Fibroblast of lung (primary cell): ENCODE results near the gene ARGLU1. TPM values are rescaled to one million over a fixed set of nuclear protein-coding genes. Genes with fewer than 3 reads are reported as not detected.
"Not testable (repeated sequence)": the region's sequence is repeated elsewhere in the genome, so short reads cannot be mapped to it uniquely, and the experiment has no call there.

Source experiments
- DNase-seq, 2 donors: peaks; one replicate each; pipeline versions ENCODE4 v3.0.0 to v3.0.0-alpha.2; 2010; ENCODE audit warnings: low read depth in 2 of 2
- H2AFZ ChIP-seq: 2 replicates; pipeline ENCODE4 v1.5.1; 2012; ENCODE audit warnings: low read length, control low read depth, inconsistent platforms
- H3K27ac ChIP-seq: 2 replicates; pipeline ENCODE4 v1.5.1; 2011; ENCODE audit warnings: low read length, control low read depth; ENCODE audit not compliant: insufficient read depth
- H3K27me3 ChIP-seq: 2 replicates; pipeline ENCODE4 v1.5.1; 2011; ENCODE audit warnings: mild to moderate bottlenecking, low read length; ENCODE audit not compliant: control insufficient read depth, insufficient read depth
- H3K36me3 ChIP-seq: 2 replicates; pipeline ENCODE4 v1.5.1; 2011; ENCODE audit warnings: low read length; ENCODE audit not compliant: control insufficient read depth, insufficient read depth
- H3K4me1 ChIP-seq: 2 replicates; pipeline ENCODE4 v1.5.1; 2011; ENCODE audit warnings: low read length; ENCODE audit not compliant: control insufficient read depth, insufficient read depth; ENCODE audit errors: extremely low read depth
- H3K4me2 ChIP-seq: 2 replicates; pipeline ENCODE4 v1.5.1; 2011; ENCODE audit warnings: low read length, control low read depth; ENCODE audit not compliant: insufficient read depth; ENCODE audit errors: extremely low read depth
- H3K4me3 ChIP-seq, 4 experiments: fragments of 200-600 bp in 1 of 4; sonication (generic) in 1 of 4; replicated peaks in 1 of 4; 2 replicates each; pipeline ENCODE4 v1.5.1; 2011 to 2016; ENCODE audit warnings: low read length in 4 of 4, low read depth in 3 of 4, mild to moderate bottlenecking in 3 of 4, control low read depth in 2 of 4, inconsistent platforms in 1 of 4, mixed read lengths in 1 of 4; ENCODE audit not compliant: insufficient read depth in 1 of 4; ENCODE audit errors: control extremely low read depth in 1 of 4
- H3K79me2 ChIP-seq: 2 replicates; pipeline ENCODE4 v1.5.1; 2012; ENCODE audit warnings: mild to moderate bottlenecking, low read length, inconsistent platforms; ENCODE audit not compliant: control insufficient read depth, insufficient read depth
- H3K9ac ChIP-seq: 2 replicates; pipeline ENCODE4 v1.5.1; 2011; ENCODE audit warnings: mild to moderate bottlenecking, low read length, control low read depth; ENCODE audit not compliant: insufficient read depth
- H3K9me3 ChIP-seq: 2 replicates; pipeline ENCODE4 v1.5.1; 2012; ENCODE audit warnings: low read depth, low read length; ENCODE audit not compliant: control insufficient read depth, insufficient read depth
- H4K20me1 ChIP-seq: 2 replicates; pipeline ENCODE4 v1.5.1; 2011; ENCODE audit warnings: low read length; ENCODE audit not compliant: control insufficient read depth, insufficient read depth; ENCODE audit errors: extremely low read depth
- EZH2 ChIP-seq: IDR thresholded peaks from 2 replicates; pipeline ENCODE4 v1.5.1; 2012; ENCODE audit warnings: low read length, control low read depth, mild to moderate bottlenecking; ENCODE audit errors: missing control alignments
- polyA plus RNA-seq, 2 donors: library from polyadenylated mRNA; depleted of rRNA in 1 of 2; stranded (reverse) in 1 of 2; unstranded in 1 of 2; fragments of >200 nt; gene quantifications; 2 replicates each; pipeline ENCODE4 v1.2.1, GENCODE V29; 2011 to 2012; ENCODE audit warnings: missing spikeins in 1 of 2
- total RNA-seq: library from RNA; depleted of rRNA; stranded (reverse); fragments of >200 nt; gene quantifications from 2 replicates; pipeline ENCODE4 v1.2.1, GENCODE V29; 2014
- TF ChIP-seq, protein P1 (sequence below), 2 donors: IDR thresholded peaks in 1 of 2; conservative IDR thresholded peaks in 1 of 2; 1 replicate in 1 of 2; 2 replicates in 1 of 2; pipeline ENCODE4 v1.5.1; 2011 to 2012; ENCODE audit warnings: low read length in 2 of 2, control low read depth in 1 of 2, inconsistent platforms in 1 of 2, low read depth in 1 of 2, mild to moderate bottlenecking in 1 of 2

Gene ARGLU1
- total and polyA plus RNA-seq, 2 donors (not counting 1 experiment from before 2014, with no cell fraction given): 45.4 to 45.6 TPM

- TF ChIP-seq, protein P1, sequence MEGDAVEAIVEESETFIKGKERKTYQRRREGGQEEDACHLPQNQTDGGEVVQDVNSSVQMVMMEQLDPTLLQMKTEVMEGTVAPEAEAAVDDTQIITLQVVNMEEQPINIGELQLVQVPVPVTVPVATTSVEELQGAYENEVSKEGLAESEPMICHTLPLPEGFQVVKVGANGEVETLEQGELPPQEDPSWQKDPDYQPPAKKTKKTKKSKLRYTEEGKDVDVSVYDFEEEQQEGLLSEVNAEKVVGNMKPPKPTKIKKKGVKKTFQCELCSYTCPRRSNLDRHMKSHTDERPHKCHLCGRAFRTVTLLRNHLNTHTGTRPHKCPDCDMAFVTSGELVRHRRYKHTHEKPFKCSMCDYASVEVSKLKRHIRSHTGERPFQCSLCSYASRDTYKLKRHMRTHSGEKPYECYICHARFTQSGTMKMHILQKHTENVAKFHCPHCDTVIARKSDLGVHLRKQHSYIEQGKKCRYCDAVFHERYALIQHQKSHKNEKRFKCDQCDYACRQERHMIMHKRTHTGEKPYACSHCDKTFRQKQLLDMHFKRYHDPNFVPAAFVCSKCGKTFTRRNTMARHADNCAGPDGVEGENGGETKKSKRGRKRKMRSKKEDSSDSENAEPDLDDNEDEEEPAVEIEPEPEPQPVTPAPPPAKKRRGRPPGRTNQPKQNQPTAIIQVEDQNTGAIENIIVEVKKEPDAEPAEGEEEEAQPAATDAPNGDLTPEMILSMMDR (conservative IDR thresholded peaks at IDR 0.05 in 1 of 2, IDR thresholded peaks at IDR 0.05 in 1 of 2; ENCODE audit: low read depth in 1 of 2, low read length in 2 of 2): no peak
- TF ChIP-seq EZH2: no peak
- no peak overlapping the region for H3K27ac ChIP-seq
- no peaks in the 10 kb centered on the region for H4K20me1 ChIP-seq
- DNase-seq: no peak
- H3K36me3 ChIP-seq: no peaks in the 10 kb centered on the region
- H3K9me3 ChIP-seq: no peaks in the 10 kb centered on the region
- no peaks in the 10 kb centered on the region for H3K79me2 ChIP-seq
- H3K4me1 ChIP-seq: no peaks in the 10 kb centered on the region
- H3K9ac ChIP-seq: no peak overlapping the region
- no peak overlapping the region for H2AFZ ChIP-seq
- H3K4me2 ChIP-seq: no peak overlapping the region
- H3K27me3 ChIP-seq: no peaks in the 10 kb centered on the region
- no peak overlapping the region for H3K4me3 ChIP-seq
Observed at GRCh38 chr13:106601489-106601888, 33.6 kb upstream of the ARGLU1 start.

DNA sequence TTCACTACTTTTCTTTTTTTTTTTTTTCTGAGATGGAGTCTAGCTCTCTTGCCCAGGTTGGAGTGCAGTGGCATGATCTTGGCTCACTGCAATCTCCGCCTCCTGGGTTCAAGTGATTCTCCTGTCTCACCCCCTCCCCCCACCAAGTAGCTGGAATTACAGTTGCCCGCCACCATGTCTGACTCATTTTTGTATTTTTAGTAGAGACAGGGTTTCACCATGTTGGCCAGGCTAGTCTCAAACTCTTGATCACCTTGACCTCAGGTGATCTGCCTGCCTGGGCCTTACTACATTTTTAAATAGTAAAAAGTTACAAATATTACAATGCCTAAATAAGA is 32.8 kb upstream of the ARGLU1 start:
- H3K4me2 ChIP-seq, H3K4me1 ChIP-seq, H3K9ac ChIP-seq, H4K20me1 ChIP-seq, H3K79me2 ChIP-seq, DNase-seq, H3K36me3 ChIP-seq, H3K27ac ChIP-seq, H2AFZ ChIP-seq, H3K27me3 ChIP-seq, H3K9me3 ChIP-seq, H3K4me3 ChIP-seq: not testable (repeated sequence)

DNA sequence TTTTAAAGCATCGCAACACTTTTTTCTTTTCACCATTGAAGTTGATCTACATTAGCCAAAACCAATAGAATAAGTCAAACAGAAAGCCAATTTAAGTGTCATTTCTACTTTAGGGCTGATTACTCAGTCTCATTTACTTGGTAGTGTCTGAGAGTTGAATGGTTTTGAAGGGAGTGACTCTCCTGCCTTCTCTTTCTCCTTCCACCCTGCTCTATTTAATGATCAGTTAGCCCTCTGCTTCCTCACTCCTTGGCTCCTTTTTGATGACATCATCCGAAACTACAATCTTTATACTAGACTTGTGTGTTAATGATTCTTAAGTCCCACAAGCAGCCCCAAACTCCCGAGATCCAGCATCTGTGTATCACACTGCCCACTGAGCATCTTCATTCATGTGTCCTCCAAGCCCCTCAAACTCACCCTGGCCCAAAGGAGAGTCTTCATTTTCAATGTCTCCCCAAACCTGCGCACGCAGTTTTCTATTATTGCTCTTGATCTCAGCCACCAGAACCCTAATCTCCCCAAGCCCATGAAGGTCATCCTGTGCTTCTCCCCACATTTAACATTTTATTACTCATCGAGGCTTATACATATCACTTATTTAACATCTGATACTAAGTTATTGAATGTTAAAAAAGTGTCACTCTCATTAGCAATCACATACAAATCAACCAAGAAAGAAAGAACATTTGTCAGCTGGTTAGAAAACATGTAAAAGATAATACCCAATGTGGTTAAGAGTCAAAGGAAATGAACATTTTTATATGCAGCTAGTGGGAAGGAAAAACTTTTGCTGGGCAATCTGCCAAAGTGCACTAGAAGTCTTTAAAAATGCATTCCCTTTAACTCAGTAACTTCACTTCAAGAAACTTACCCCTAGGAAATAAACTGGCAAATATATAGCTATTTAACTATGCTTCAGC is 32.2 kb upstream of the ARGLU1 start:
- Histone ChIP-seq H3K79me2 (no peaks in the 10 kb centered on the region), H3K9me3 (no peaks in the 10 kb centered on the region), H3K4me2 (no peak overlapping the region), H3K4me1 (peaks cover 5% of the 10 kb centered on the region), H4K20me1 (no peaks in the 10 kb centered on the region), H3K9ac (no peak overlapping the region), H3K36me3 (no peaks in the 10 kb centered on the region), H3K27me3 (no peaks in the 10 kb centered on the region), H3K27ac (no peak overlapping the region), H2AFZ (no peak overlapping the region), H3K4me3 (no peak overlapping the region)
- peak; percentile 84 to 88 for DNase-seq
- TF ChIP-seq, protein P1 (conservative IDR thresholded peaks at IDR 0.05 in 1 of 2, IDR thresholded peaks at IDR 0.05 in 1 of 2; ENCODE audit: low read depth in 1 of 2, low read length in 2 of 2): no peak
- no peak for TF ChIP-seq EZH2
